ENCODE results near the gene HMGB1. TPM values are rescaled to one million over a fixed set of nuclear protein-coding genes. Genes with fewer than 3 reads are reported as not detected.
"Not testable (repeated sequence)": the region's sequence is repeated elsewhere in the genome, so short reads cannot be mapped to it uniquely, and the experiment has no call there.

The HMGB1 gene
- total RNA-seq, 4 donors from 2014 or later = 169 to 229 (median 218) TPM

GRCh38 chr13:30457306-30457891, 8.3 kb downstream of the HMGB1 start:
- H3K4me1 ChIP-seq = peaks cover 8 to 36% (median 29%) of the 10 kb centered on the region in 4 donors
- H3K36me3 ChIP-seq = peaks cover 7 to 22% (median 10%) of the 10 kb centered on the region in 4 donors
- DNase-seq (ENCODE audit: extremely low spot score) = no peak
- H3K27me3 ChIP-seq = no peaks in the 10 kb centered on the region
- no peak overlapping the region for H3K4me3 ChIP-seq
- TF ChIP-seq POLR2AphosphoS5 (IDR thresholded peaks at IDR 0.05) (no peak), CTCF (IDR thresholded peaks at IDR 0.05) (no peak), POLR2A (IDR thresholded peaks at IDR 0.05; ENCODE audit: low read depth) (no peak), EP300 (IDR thresholded peaks at IDR 0.05) (no peak)
- no peak overlapping the region for H3K27ac ChIP-seq (replicated peaks in 1 of 4)
- WGBS = 95% methylated on average over 3 of the region's 3 CpGs
- no peaks in the 10 kb centered on the region for H3K9me3 ChIP-seq
- intact Hi-C loops (cut with DNase I) = no loop called here

DNA sequence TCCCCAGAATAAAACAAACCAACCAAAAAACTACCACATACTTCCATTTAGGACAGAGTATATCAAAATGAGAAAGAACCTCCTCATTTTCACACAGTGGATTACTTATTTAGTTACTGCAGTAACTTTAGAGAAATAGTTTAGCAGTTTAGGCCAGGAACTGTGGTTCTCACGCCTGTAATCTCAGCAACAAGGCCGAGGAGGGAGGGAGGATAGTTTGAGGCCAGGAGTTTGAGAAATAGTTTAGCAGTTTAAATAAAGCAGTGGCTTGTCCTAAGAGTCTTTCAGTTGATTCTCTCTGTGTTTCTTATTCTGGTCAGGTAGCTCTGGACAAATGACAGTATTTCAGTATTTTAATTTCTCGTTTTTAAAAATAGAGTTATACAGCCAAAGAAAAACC, 9.4 kb downstream of the HMGB1 start:
- Histone ChIP-seq H3K4me1 (peaks cover 0 to 25% (median 18%) of the 10 kb centered on the region in 4 donors), H3K4me3 (no peak overlapping the region), H3K36me3 (peaks cover 4 to 11% (median 6%) of the 10 kb centered on the region in 4 donors), H3K9me3 (no peaks in the 10 kb centered on the region), H3K27ac (replicated peaks in 1 of 4) (peak overlapping the region; percentile 31 to 65 (median 46)), H3K27me3 (no peaks in the 10 kb centered on the region)
- DNase-seq (ENCODE audit: extremely low spot score) = no peak
- TF ChIP-seq CTCF (IDR thresholded peaks at IDR 0.05) = no peak
- TF ChIP-seq POLR2AphosphoS5 (IDR thresholded peaks at IDR 0.05) = no peak
- TF ChIP-seq EP300 (IDR thresholded peaks at IDR 0.05) = no peak
- no peak for TF ChIP-seq POLR2A (IDR thresholded peaks at IDR 0.05; ENCODE audit: low read depth)
- 29% methylated on average over 3 of the region's 3 CpGs for WGBS
- intact Hi-C loops (cut with DNase I) = no loop called here

- no peak for DNase-seq (ENCODE audit: extremely low spot score)
- no peak overlapping the region for H3K4me3 ChIP-seq
- no peaks in the 10 kb centered on the region for H3K9me3 ChIP-seq
- no peak overlapping the region for H3K27ac ChIP-seq (replicated peaks in 1 of 4)
- peaks cover 4 to 11% (median 6%) of the 10 kb centered on the region in 4 donors for H3K36me3 ChIP-seq
- no peaks in the 10 kb centered on the region for H3K27me3 ChIP-seq
- no peak for TF ChIP-seq POLR2AphosphoS5 (IDR thresholded peaks at IDR 0.05)
- no peak for TF ChIP-seq POLR2A (IDR thresholded peaks at IDR 0.05; ENCODE audit: low read depth)
- TF ChIP-seq CTCF (IDR thresholded peaks at IDR 0.05) = no peak
- TF ChIP-seq EP300 (IDR thresholded peaks at IDR 0.05) = no peak
- WGBS = 88% methylated on average over 2 of the region's 2 CpGs
- intact Hi-C loops (cut with DNase I) = no loop called here
- peaks cover 0 to 23% (median 18%) of the 10 kb centered on the region in 4 donors for H3K4me1 ChIP-seq
These were observed 10.7 kb downstream of the HMGB1 start for GRCh38 chr13:30454991-30455390.

DNA sequence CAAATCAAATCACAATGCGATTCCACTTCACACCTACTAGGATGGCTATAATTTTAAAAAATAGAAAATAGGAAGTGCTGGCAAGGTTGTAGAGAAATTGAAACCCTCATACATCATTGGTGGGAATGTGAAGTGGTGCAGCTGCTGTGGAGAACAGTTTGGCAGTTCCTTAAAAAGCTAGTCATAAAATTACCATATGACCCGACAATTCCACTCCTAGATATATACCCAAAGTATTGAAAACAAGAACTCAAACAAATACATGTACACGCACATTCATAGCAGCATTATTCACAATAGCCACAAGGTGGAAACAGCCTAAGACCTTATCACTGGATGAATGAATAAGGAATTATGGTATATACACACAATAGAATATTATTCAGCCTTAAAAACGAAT, 12.0 kb downstream of the HMGB1 start:
- DNase-seq (ENCODE audit: extremely low spot score) = no peak
- H3K36me3 ChIP-seq = peaks cover 4 to 7% (median 5%) of the 10 kb centered on the region in 4 donors
- intact Hi-C loops (cut with DNase I) = no loop called here
- no peaks in the 10 kb centered on the region for H3K9me3 ChIP-seq
- WGBS = 82% methylated on average over 4 of the region's 4 CpGs
- TF ChIP-seq POLR2A (IDR thresholded peaks at IDR 0.05; ENCODE audit: low read depth) (no peak), EP300 (IDR thresholded peaks at IDR 0.05) (no peak), CTCF (IDR thresholded peaks at IDR 0.05) (no peak), POLR2AphosphoS5 (IDR thresholded peaks at IDR 0.05) (no peak)
- H3K27ac ChIP-seq (replicated peaks in 1 of 4) = no peak overlapping the region
- no peak overlapping the region for H3K4me3 ChIP-seq
- peaks cover 0 to 15% (median 12%) of the 10 kb centered on the region in 4 donors for H3K4me1 ChIP-seq
- no peaks in the 10 kb centered on the region for H3K27me3 ChIP-seq

DNA sequence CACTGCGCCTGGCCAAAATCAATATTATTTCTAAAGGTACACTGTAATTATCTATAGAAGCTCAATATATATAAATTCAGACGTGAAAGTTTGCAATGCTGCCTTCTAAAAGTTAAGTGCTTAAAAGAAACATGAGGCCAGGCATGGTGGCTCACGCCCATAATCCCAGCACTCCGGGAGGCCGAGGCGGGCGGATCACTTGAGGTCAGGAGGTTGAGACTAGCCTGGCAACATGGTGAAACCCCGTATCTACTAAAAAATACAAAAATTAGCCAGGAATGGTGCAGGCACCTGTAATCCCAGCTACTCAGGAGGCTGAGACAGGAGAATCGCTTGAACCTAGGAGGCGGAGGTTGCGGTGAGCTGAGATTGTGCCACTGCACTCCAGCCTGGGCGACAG, 14.3 kb downstream of the HMGB1 start:
- H3K4me3 ChIP-seq; H3K27ac ChIP-seq (replicated peaks in 1 of 4); H3K36me3 ChIP-seq; H3K27me3 ChIP-seq; DNase-seq (ENCODE audit: extremely low spot score); H3K9me3 ChIP-seq; intact Hi-C loops (cut with DNase I): not testable (repeated sequence)
- 95% methylated on average over 12 of the region's 12 CpGs for WGBS
- H3K4me1 ChIP-seq = peaks cover 0 to 13% (median 11%) of the 10 kb centered on the region in 4 donors
